Endothelial cell of umbilical vein (primary cell): Measurements from ENCODE around the gene SLC38A2. TPM values are rescaled to one million over a fixed set of nuclear protein-coding genes. Genes with fewer than 3 reads are reported as not detected.

ENCODE experiments used
- BruUV-seq: library from RNA; stranded (reverse); fragments of 400-500 nt; replicated peaks from 2 replicates; lab custom pipeline; 2021; lab: Mats Ljungman, UMichigan
- CTCF ChIA-PET: fragments of 300-600, 350-600 bp; sonication (Branson Sonifier 250); formaldehyde crosslinking; loops from one replicate; lab custom pipeline; 2021; ENCODE audit warnings: antibody characterized with exemption, inconsistent platforms; lab: Charles Lee
- POLR2A ChIA-PET: fragments of 300-600, 350-600 bp; sonication (Branson Sonifier 250); formaldehyde crosslinking; loops from one replicate; lab custom pipeline; 2021; ENCODE audit warnings: antibody characterized with exemption, inconsistent platforms; lab: Charles Lee
- DNase-seq: peaks from one replicate; pipeline ENCODE4 v3.0.0-alpha.2; 2011; ENCODE audit warnings: low read depth, low spot score
- FAIRE-seq: peaks from 2 replicates; lab custom pipeline; 2011; peaks lifted over from hg19 to GRCh38; lab: Jason Lieb, UNC
- H2AFZ ChIP-seq: 2 replicates; pipeline ENCODE4 v1.6.0; 2012; ENCODE audit warnings: low read depth, low read length, control low read depth, inconsistent platforms
- H3K27ac ChIP-seq: 2 replicates; pipeline ENCODE4 v1.5.1; 2011; ENCODE audit warnings: low read depth, mild to moderate bottlenecking, control low read depth, low read length, moderate library complexity; ENCODE audit not compliant: insufficient read depth
- H3K27me3 ChIP-seq, 2 experiments: 2 replicates each; pipeline versions ENCODE4 v1.6.0 to v1.6.1; 2011; ENCODE audit warnings: low read length in 2 of 2, mixed read lengths in 1 of 2; ENCODE audit not compliant: control insufficient read depth in 2 of 2, insufficient read depth in 2 of 2
- H3K36me3 ChIP-seq, 2 experiments: 2 replicates in 1 of 2; 3 replicates in 1 of 2; pipeline ENCODE4 v1.5.1; 2011; ENCODE audit warnings: low read length in 2 of 2, mild to moderate bottlenecking in 1 of 2, moderate library complexity in 1 of 2; ENCODE audit not compliant: control insufficient read depth in 2 of 2, insufficient read depth in 2 of 2; ENCODE audit errors: extremely low read depth in 1 of 2
- H3K4me1 ChIP-seq: 3 replicates; pipeline ENCODE4 v1.5.1; 2011; ENCODE audit warnings: mild to moderate bottlenecking, low read length; ENCODE audit not compliant: control insufficient read depth, insufficient read depth; ENCODE audit errors: extremely low read depth
- H3K4me2 ChIP-seq: 2 replicates; pipeline ENCODE4 v1.6.1; 2011; ENCODE audit warnings: low read length, control low read depth, mixed read lengths; ENCODE audit not compliant: insufficient read depth
- H3K4me3 ChIP-seq, 3 experiments: fragments of 200-600 bp in 1 of 3; sonication (generic), shearing (Covaris generic) in 1 of 3; replicated peaks in 1 of 3; 2 replicates each; pipeline ENCODE4 v1.5.1; 2011 to 2016; ENCODE audit warnings: control low read depth in 3 of 3, low read length in 3 of 3, mild to moderate bottlenecking in 2 of 3, inconsistent platforms in 1 of 3, low read depth in 1 of 3, moderate library complexity in 1 of 3; ENCODE audit not compliant: insufficient read depth in 1 of 3
- H3K79me2 ChIP-seq: 2 replicates; pipeline ENCODE4 v1.6.0; 2012; ENCODE audit warnings: low read length, inconsistent platforms; ENCODE audit not compliant: control insufficient read depth, insufficient read depth
- H3K9ac ChIP-seq: replicated peaks from 2 replicates; pipeline ENCODE3; 2011; ENCODE audit warnings: low read length, control low read depth; ENCODE audit not compliant: insufficient read depth; ENCODE audit errors: extremely low read depth
- H3K9me1 ChIP-seq: replicated peaks from 3 replicates; pipeline ENCODE4 v1.6.0; 2011; ENCODE audit warnings: mild to moderate bottlenecking, low read length; ENCODE audit not compliant: control insufficient read depth, insufficient read depth; ENCODE audit errors: extremely low read depth
- H3K9me3 ChIP-seq: replicated peaks from 2 replicates; pipeline ENCODE4 v1.5.1; 2012; ENCODE audit warnings: low read length, inconsistent platforms; ENCODE audit not compliant: control insufficient read depth, insufficient read depth
- H4K20me1 ChIP-seq: replicated peaks from 2 replicates; pipeline ENCODE3; 2011; ENCODE audit warnings: mild to moderate bottlenecking, low read length; ENCODE audit not compliant: control insufficient read depth, insufficient read depth; ENCODE audit errors: extremely low read depth
- CTCF ChIP-seq, 2 donors: IDR thresholded peaks; 1 replicate in 1 of 2; 2 replicates in 1 of 2; pipeline ENCODE4 v1.5.1; 2011; ENCODE audit warnings: low read length in 2 of 2, mild to moderate bottlenecking in 2 of 2, moderate library complexity in 2 of 2, control low read depth in 1 of 2, inconsistent platforms in 1 of 2, low read depth in 1 of 2; ENCODE audit not compliant: insufficient read depth in 1 of 2; ENCODE audit errors: extremely low read depth in 1 of 2
- EZH2 ChIP-seq: IDR thresholded peaks from 2 replicates; pipeline ENCODE4 v1.6.1; 2012; ENCODE audit warnings: borderline replicate concordance, low read depth, mild to moderate bottlenecking, moderate library complexity, low read length, inconsistent platforms; ENCODE audit not compliant: severe bottlenecking
- FOS ChIP-seq: IDR thresholded peaks from 2 replicates; pipeline ENCODE4 v1.6.1; 2011; ENCODE audit warnings: mild to moderate bottlenecking, low read length, moderate library complexity, borderline replicate concordance; ENCODE audit not compliant: insufficient read depth
- GATA2 ChIP-seq: IDR thresholded peaks from 2 replicates; pipeline ENCODE4 v1.7.0; 2011; ENCODE audit warnings: low read depth, mild to moderate bottlenecking, moderate library complexity, mixed read lengths, low read length; ENCODE audit not compliant: insufficient read length, insufficient read depth
- JUN ChIP-seq: IDR thresholded peaks from 2 replicates; pipeline ENCODE4 v1.6.1; 2011; ENCODE audit warnings: borderline replicate concordance, low read depth; ENCODE audit not compliant: insufficient read length, insufficient read depth
- MAX ChIP-seq: IDR thresholded peaks from 2 replicates; pipeline ENCODE4 v1.6.1; 2011; ENCODE audit not compliant: insufficient read depth, insufficient read length
- MYC ChIP-seq: IDR thresholded peaks from one replicate; pipeline ENCODE4 v1.6.1; 2011; ENCODE audit warnings: mild to moderate bottlenecking, low read depth, low read length
- POLR2A ChIP-seq: IDR thresholded peaks from 2 replicates; pipeline ENCODE4 v1.6.1; 2012; ENCODE audit warnings: low read depth, mild to moderate bottlenecking, control low read depth, low read length
- POLR2AphosphoS5 ChIP-seq: IDR thresholded peaks from 2 replicates; pipeline ENCODE4 v1.6.1; 2012; ENCODE audit warnings: low read depth, mild to moderate bottlenecking, control low read depth, low read length, moderate library complexity; ENCODE audit not compliant: insufficient read depth
- dilution Hi-C: fragments of 300-500 bp; cut with MboI; formaldehyde crosslinking; loops from one replicate; pipeline ENCODE4 v1.15.0; 2019; ENCODE audit warnings: low sequenced_read_pairs; ENCODE audit not compliant: extremely low pct_ligation_motif_present
- intact Hi-C: fragments of 100-400 bp; cut with micrococcal nuclease; formaldehyde crosslinking; loops from one replicate; pipeline ENCODE4 v1.10.0; 2022
- polyA plus RNA-seq, 4 experiments: library from polyadenylated mRNA; depleted of rRNA in 3 of 4; stranded (reverse) in 3 of 4; unstranded in 1 of 4; fragments of >200 nt; gene quantifications; 2 replicates each; pipeline versions ENCODE4 v1.2.1 to v1.2.3, GENCODE V29; 2011 to 2012; ENCODE audit warnings: missing spikeins in 1 of 4
- total RNA-seq: library from RNA; stranded (reverse); gene quantifications from 2 replicates; pipeline ENCODE4 v1.2.3, GENCODE V29; 2021

The SLC38A2 gene
- total and polyA plus RNA-seq, 2 donors (not counting 3 experiments of a cell fraction or from before 2014, with no cell fraction given) = 267 to 427 TPM

GRCh38 chr12:46413368-46413767 is 40.8 kb upstream of the SLC38A2 start:
- dilution Hi-C loops (no loop called here), intact Hi-C loops (no loop called here)
- Histone ChIP-seq H3K79me2 (no peaks in the 10 kb centered on the region), H4K20me1 (no peaks in the 10 kb centered on the region), H3K9me3 (no peaks in the 10 kb centered on the region), H3K27ac (no peak overlapping the region), H3K27me3 (no peaks in the 10 kb centered on the region), H3K4me3 (no peak overlapping the region), H3K4me1 (peaks cover 17% of the 10 kb centered on the region), H3K9ac (no peak overlapping the region), H2AFZ (no peak overlapping the region), H3K4me2 (no peak overlapping the region), H3K36me3 (no peaks in the 10 kb centered on the region), H3K9me1 (no peaks in the 10 kb centered on the region)
- FAIRE-seq = no peak
- CTCF ChIA-PET = interaction anchor here (1.7 kb wide), 1 partner anchor 9 kb away, joined by 4 read pairs; no protein-coding TSS in a partner anchor
- no peak for TF ChIP-seq EZH2
- no peak for TF ChIP-seq FOS
- TF ChIP-seq GATA2 = no peak
- TF ChIP-seq MYC = no peak
- TF ChIP-seq POLR2AphosphoS5 = no peak
- no peak for TF ChIP-seq CTCF (IDR thresholded peaks at IDR 0.05; ENCODE audit: extremely low read depth in 1 of 2, insufficient read depth in 1 of 2, low read depth in 1 of 2, low read length in 2 of 2)
- no peak for TF ChIP-seq POLR2A
- TF ChIP-seq JUN = no peak
- TF ChIP-seq MAX = no peak
- POLR2A ChIA-PET = no interaction called here
- DNase-seq = no peak
- no TSS peak for BruUV-seq
